ENCODE results near the gene IL15.

DNA sequence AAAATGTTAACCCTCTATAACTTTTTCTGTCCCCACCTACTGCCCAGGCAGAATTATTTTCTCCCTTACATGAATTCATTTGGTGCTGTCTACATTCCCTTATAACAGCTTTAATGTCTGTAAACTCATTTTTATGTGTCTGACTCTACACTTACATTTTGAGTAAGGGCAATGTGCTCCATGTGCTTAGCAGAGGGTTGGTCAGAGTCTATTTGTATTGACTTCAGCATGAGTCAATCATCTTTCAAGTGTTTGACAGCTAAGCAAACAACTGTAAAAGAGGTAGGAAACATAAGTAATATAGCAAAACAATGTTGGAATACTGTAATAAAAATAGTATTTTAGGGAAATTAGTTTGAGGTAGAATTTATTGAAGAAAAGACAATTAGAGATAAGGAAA, 6.3 kb downstream of the IL15 start:
- TF ChIP-seq, protein P1, sequence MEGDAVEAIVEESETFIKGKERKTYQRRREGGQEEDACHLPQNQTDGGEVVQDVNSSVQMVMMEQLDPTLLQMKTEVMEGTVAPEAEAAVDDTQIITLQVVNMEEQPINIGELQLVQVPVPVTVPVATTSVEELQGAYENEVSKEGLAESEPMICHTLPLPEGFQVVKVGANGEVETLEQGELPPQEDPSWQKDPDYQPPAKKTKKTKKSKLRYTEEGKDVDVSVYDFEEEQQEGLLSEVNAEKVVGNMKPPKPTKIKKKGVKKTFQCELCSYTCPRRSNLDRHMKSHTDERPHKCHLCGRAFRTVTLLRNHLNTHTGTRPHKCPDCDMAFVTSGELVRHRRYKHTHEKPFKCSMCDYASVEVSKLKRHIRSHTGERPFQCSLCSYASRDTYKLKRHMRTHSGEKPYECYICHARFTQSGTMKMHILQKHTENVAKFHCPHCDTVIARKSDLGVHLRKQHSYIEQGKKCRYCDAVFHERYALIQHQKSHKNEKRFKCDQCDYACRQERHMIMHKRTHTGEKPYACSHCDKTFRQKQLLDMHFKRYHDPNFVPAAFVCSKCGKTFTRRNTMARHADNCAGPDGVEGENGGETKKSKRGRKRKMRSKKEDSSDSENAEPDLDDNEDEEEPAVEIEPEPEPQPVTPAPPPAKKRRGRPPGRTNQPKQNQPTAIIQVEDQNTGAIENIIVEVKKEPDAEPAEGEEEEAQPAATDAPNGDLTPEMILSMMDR (IDR thresholded peaks at IDR 0.05), result no peak
- TF ChIP-seq POLR2AphosphoS5 (IDR thresholded peaks at IDR 0.05), result no peak
- TF ChIP-seq EP300 (IDR thresholded peaks at IDR 0.05), result no peak
- TF ChIP-seq POLR2A (IDR thresholded peaks at IDR 0.05), result no peak

Measured in stomach (tissue), 4 donors.